IMR-90 (cell line): ENCODE results near the gene UMODL1. TPM values are rescaled to one million over a fixed set of nuclear protein-coding genes. Genes with fewer than 3 reads are reported as not detected.

ENCODE experiments used
- ATAC-seq: fragments of 200-7000 bp; cut with Tn5 transposase; 2 replicates; pipeline ENCODE4 v1.9.1; 2020; ENCODE audit warnings: low read depth, mild to moderate bottlenecking, moderate library complexity
- BruUV-seq: library from RNA; stranded (reverse); fragments of 400-500 nt; replicated peaks from 2 replicates; lab custom pipeline; 2021; lab: Mats Ljungman, UMichigan
- CTCF ChIA-PET: fragments of 300-600 bp; formaldehyde crosslinking; extraction: SDS; loops from one replicate; lab custom pipeline; 2021; ENCODE audit warnings: antibody characterized with exemption; lab: Yijun Ruan, JAX
- POLR2A ChIA-PET: fragments of 300-600 bp; sonication (Branson Sonifier 250); formaldehyde crosslinking; loops from one replicate; lab custom pipeline; 2022; ENCODE audit warnings: antibody characterized with exemption; ENCODE audit not compliant: unreplicated experiment; lab: Charles Lee
- DNase-seq: peaks from one replicate; pipeline ENCODE4 v3.0.0; 2013
- H2AFZ ChIP-seq: replicated peaks from 2 replicates; pipeline ENCODE3; 2013; ENCODE audit warnings: low read length, mild to moderate bottlenecking; ENCODE audit not compliant: poor library complexity
- H2AK5ac ChIP-seq: 2 replicates; pipeline ENCODE4 v1.6.1; 2013; ENCODE audit warnings: low read depth, low read length, inconsistent platforms
- H2AK9ac ChIP-seq: replicated peaks from 2 replicates; pipeline ENCODE3; 2013; ENCODE audit warnings: mild to moderate bottlenecking, low read depth, low read length, moderate library complexity; ENCODE audit not compliant: poor library complexity
- H2BK120ac ChIP-seq: 2 replicates; pipeline ENCODE4 v1.6.1; 2013; ENCODE audit warnings: low read depth, low read length, inconsistent platforms
- H2BK15ac ChIP-seq: 3 replicates; pipeline ENCODE4 v1.6.1; 2013; ENCODE audit warnings: low read depth, low read length, inconsistent platforms
- H2BK20ac ChIP-seq: 2 replicates; pipeline ENCODE4 v1.6.1; 2013; ENCODE audit warnings: low read depth, mild to moderate bottlenecking, inconsistent platforms, low read length, moderate library complexity
- H2BK5ac ChIP-seq: 2 replicates; pipeline ENCODE4 v1.6.1; 2013; ENCODE audit warnings: mild to moderate bottlenecking, low read depth, low read length, inconsistent platforms; ENCODE audit not compliant: poor library complexity, severe bottlenecking
- H3K14ac ChIP-seq: replicated peaks from 2 replicates; pipeline ENCODE4 v1.6.1; 2013; ENCODE audit warnings: low read depth, low read length, inconsistent platforms
- H3K18ac ChIP-seq: 2 replicates; pipeline ENCODE4 v1.6.1; 2013; ENCODE audit warnings: low read depth, low read length, control low read depth
- H3K23ac ChIP-seq: 2 replicates; pipeline ENCODE4 v1.6.1; 2013; ENCODE audit warnings: low read depth, low read length, inconsistent platforms
- H3K27ac ChIP-seq: 2 replicates; pipeline ENCODE4 v1.5.1; 2013; ENCODE audit warnings: mild to moderate bottlenecking, control low read depth, low read length; ENCODE audit not compliant: insufficient read depth
- H3K27me3 ChIP-seq: 2 replicates; pipeline ENCODE4 v1.6.1; 2013; ENCODE audit warnings: low read length; ENCODE audit not compliant: control insufficient read depth, insufficient read depth
- H3K36me3 ChIP-seq: 2 replicates; pipeline ENCODE4 v1.6.1; 2013; ENCODE audit warnings: low read length, mixed read lengths; ENCODE audit not compliant: control insufficient read depth, insufficient read depth
- H3K4ac ChIP-seq: 2 replicates; pipeline ENCODE4 v1.6.1; 2013; ENCODE audit warnings: low read depth, low read length, inconsistent platforms
- H3K4me1 ChIP-seq: 2 replicates; pipeline ENCODE4 v1.6.1; 2013; ENCODE audit warnings: low read length, mixed read lengths; ENCODE audit not compliant: control insufficient read depth, insufficient read depth
- H3K4me2 ChIP-seq: 2 replicates; pipeline ENCODE4 v1.6.1; 2013; ENCODE audit warnings: low read depth, mild to moderate bottlenecking, control low read depth, low read length, moderate library complexity
- H3K4me3 ChIP-seq: 2 replicates; pipeline ENCODE4 v1.5.1; 2013; ENCODE audit warnings: low read depth, mild to moderate bottlenecking, control low read depth, low read length, moderate library complexity; ENCODE audit not compliant: insufficient read depth
- H3K56ac ChIP-seq: 2 replicates; pipeline ENCODE4 v1.6.1; 2013; ENCODE audit warnings: low read length, inconsistent platforms; ENCODE audit not compliant: insufficient read depth; ENCODE audit errors: extremely low read depth
- H3K79me1 ChIP-seq, 2 experiments: 2 replicates each; pipeline ENCODE4 v1.6.1; 2013; ENCODE audit warnings: low read length in 2 of 2, inconsistent platforms in 1 of 2, low read depth in 1 of 2
- H3K9ac ChIP-seq: 2 replicates; pipeline ENCODE4 v1.6.1; 2013; ENCODE audit warnings: low read depth, low read length, control low read depth
- H3K9me1 ChIP-seq: 2 replicates; pipeline ENCODE4 v1.6.1; 2013; ENCODE audit warnings: low read length, inconsistent platforms; ENCODE audit not compliant: insufficient read depth
- H3K9me3 ChIP-seq: 2 replicates; pipeline ENCODE4 v1.6.1; 2013; ENCODE audit warnings: low read length; ENCODE audit not compliant: control insufficient read depth, insufficient read depth
- H4K20me1 ChIP-seq: 2 replicates; pipeline ENCODE4 v1.6.1; 2013; ENCODE audit warnings: low read length, inconsistent platforms; ENCODE audit not compliant: insufficient read depth
- H4K5ac ChIP-seq: 2 replicates; pipeline ENCODE4 v1.6.1; 2013; ENCODE audit warnings: mild to moderate bottlenecking, low read depth, low read length, control low read depth
- H4K8ac ChIP-seq, 2 experiments: 2 replicates each; pipeline ENCODE4 v1.6.1; 2013; ENCODE audit warnings: low read depth in 2 of 2, low read length in 2 of 2, control low read depth in 1 of 2, inconsistent platforms in 1 of 2
- H4K91ac ChIP-seq: 2 replicates; pipeline ENCODE4 v1.6.1; 2013; ENCODE audit warnings: low read depth, low read length, inconsistent platforms; ENCODE audit not compliant: insufficient read depth
- BHLHE40 ChIP-seq: fragments of 150-350 bp; IDR thresholded peaks from 2 replicates; pipeline ENCODE4 v1.6.1; 2016; ENCODE audit warnings: mild to moderate bottlenecking, low read depth, low read length
- CEBPB ChIP-seq: IDR thresholded peaks from 2 replicates; pipeline ENCODE4 v1.6.1; 2012; ENCODE audit warnings: low read depth, low read length, improper control_type of control experiment
- CHD1 ChIP-seq: IDR thresholded peaks from 2 replicates; pipeline ENCODE4 v1.6.1; 2012; ENCODE audit warnings: low read depth, low read length, improper control_type of control experiment
- CTCF ChIP-seq: conservative IDR thresholded peaks from 2 replicates; pipeline ENCODE4 v1.5.1; 2012; ENCODE audit warnings: mild to moderate bottlenecking, low read depth, low read length, improper control_type of control experiment
- FOS ChIP-seq: fragments of 150-350 bp; IDR thresholded peaks from 2 replicates; pipeline ENCODE4 v1.6.1; 2016; ENCODE audit warnings: low read depth, low read length
- MAZ ChIP-seq: IDR thresholded peaks from 2 replicates; pipeline ENCODE4 v1.6.1; 2012; ENCODE audit warnings: low read depth, mild to moderate bottlenecking, low read length, improper control_type of control experiment, moderate library complexity, borderline replicate concordance
- MXI1 ChIP-seq: IDR thresholded peaks from 2 replicates; pipeline ENCODE4 v1.6.1; 2012; ENCODE audit warnings: low read depth, mild to moderate bottlenecking, low read length, moderate library complexity, borderline replicate concordance
- NFE2L2 ChIP-seq: fragments of 150-350 bp; IDR thresholded peaks from 2 replicates; pipeline ENCODE4 v1.6.1; 2016; ENCODE audit warnings: low read depth, mild to moderate bottlenecking, low read length
- POLR2A ChIP-seq: IDR thresholded peaks from 2 replicates; pipeline ENCODE4 v1.6.1; 2012; ENCODE audit warnings: mild to moderate bottlenecking, low read depth, low read length
- RFX5 ChIP-seq: IDR thresholded peaks from 2 replicates; pipeline ENCODE4 v1.8.0; 2012; ENCODE audit warnings: low read depth, mild to moderate bottlenecking, low read length, moderate library complexity
- SMC3 ChIP-seq: fragments of 150-350 bp; IDR thresholded peaks from 2 replicates; pipeline ENCODE4 v1.6.1; 2016; ENCODE audit warnings: low read depth, mild to moderate bottlenecking, antibody characterized with exemption, low read length, moderate library complexity
- WGBS, 2 experiments: methylation state at CpG; one replicate each; pipeline versions ENCODE4 v1.1.5 to v1.1.7; 2013; ENCODE audit warnings: missing lambda C conversion rate in 2 of 2; ENCODE audit not compliant: insufficient read length in 1 of 2; ENCODE audit errors: extremely low coverage in 2 of 2; 5-methylcytosine and 5-hydroxymethylcytosine counted together
- dilution Hi-C: fragments of 300-500 bp; cut with HindIII; formaldehyde crosslinking; loops from one replicate; pipeline ENCODE4 v1.14.3; 2018; ENCODE audit warnings: low sequenced_read_pairs; ENCODE audit not compliant: unreplicated experiment
- in situ Hi-C: fragments of 300-500 bp; cut with MboI; formaldehyde crosslinking; loops from 3 replicates; pipeline ENCODE4 v1.14.3; 2019; ENCODE audit warnings: low sequenced_read_pairs, inconsistent platforms, mixed read lengths
- intact Hi-C: fragments of 100-400 bp; cut with micrococcal nuclease; formaldehyde crosslinking; loops from 2 replicates; pipeline ENCODE4 v1.10.0; 2022
- polyA plus RNA-seq, 3 experiments: library from polyadenylated mRNA; depleted of rRNA; stranded (reverse); fragments of >200 nt; gene quantifications; 2 replicates each; pipeline ENCODE4 v1.2.3, GENCODE V29; 2012; ENCODE audit warnings: low replicate concordance in 1 of 3
- total RNA-seq: library from RNA; depleted of rRNA; stranded (reverse); fragments of >200 nt; gene quantifications from 2 replicates; pipeline ENCODE4 v1.2.3, GENCODE V29; 2012
- TF ChIP-seq, protein P1 (sequence below): fragments of 150-350 bp; IDR thresholded peaks from 2 replicates; pipeline ENCODE4 v1.6.1; 2017; ENCODE audit warnings: mild to moderate bottlenecking, antibody characterized with exemption, low read length, low read depth
- TF ChIP-seq, protein P2 (sequence below): fragments of 150-350 bp; IDR thresholded peaks from 2 replicates; pipeline ENCODE4 v1.6.1; 2016; ENCODE audit warnings: low read depth, mild to moderate bottlenecking, low read length, moderate library complexity, borderline replicate concordance

The UMODL1 gene
- total and polyA plus RNA-seq, 2 of the 4 experiments (the other 2 are of a cell fraction) = 0.02 TPM; not detected in 1

DNA sequence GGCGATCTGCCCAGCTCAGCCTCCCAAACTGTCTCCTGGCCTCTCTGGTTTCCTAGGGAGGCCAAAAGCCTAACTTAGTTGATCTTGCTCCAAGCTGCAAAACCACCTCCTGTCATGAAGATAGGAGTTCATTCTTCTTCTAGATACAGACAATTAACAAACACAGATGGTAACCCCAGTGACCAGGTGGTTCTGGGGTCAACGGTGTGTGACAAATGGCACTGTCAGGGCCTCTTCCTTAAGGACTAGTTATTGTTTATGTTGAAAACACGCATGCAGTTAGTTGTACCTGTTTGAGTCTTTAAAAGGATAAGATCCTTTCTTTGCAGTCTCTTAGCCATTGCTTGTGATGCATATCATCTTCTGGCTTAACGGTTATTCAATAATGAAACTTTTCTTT lies 4.6 kb upstream of the UMODL1 start:
- no peak overlapping the region for H3K9ac ChIP-seq
- H2BK15ac ChIP-seq = no peak overlapping the region
- no peaks in the 10 kb centered on the region for H3K36me3 ChIP-seq
- intact Hi-C loops (no loop called here), dilution Hi-C loops (no loop called here), in situ Hi-C loops (no loop called here)
- no peak overlapping the region for H2AK9ac ChIP-seq
- no peak overlapping the region for H3K27ac ChIP-seq
- no peak overlapping the region for H4K91ac ChIP-seq
- no CpG with 5 or more reads among the region's 4 CpGs for WGBS, 2 experiments
- no peak overlapping the region for H3K56ac ChIP-seq
- H3K9me3 ChIP-seq = no peaks in the 10 kb centered on the region
- CTCF ChIA-PET = no interaction called here
- H4K5ac ChIP-seq = no peak overlapping the region
- TF ChIP-seq CHD1 (no peak), FOS (no peak), BHLHE40 (no peak), NFE2L2 (no peak), MAZ (no peak), CTCF (no peak), MXI1 (no peak), RFX5 (no peak), CEBPB (no peak), SMC3 (no peak), POLR2A (no peak)
- TF ChIP-seq, protein P1, sequence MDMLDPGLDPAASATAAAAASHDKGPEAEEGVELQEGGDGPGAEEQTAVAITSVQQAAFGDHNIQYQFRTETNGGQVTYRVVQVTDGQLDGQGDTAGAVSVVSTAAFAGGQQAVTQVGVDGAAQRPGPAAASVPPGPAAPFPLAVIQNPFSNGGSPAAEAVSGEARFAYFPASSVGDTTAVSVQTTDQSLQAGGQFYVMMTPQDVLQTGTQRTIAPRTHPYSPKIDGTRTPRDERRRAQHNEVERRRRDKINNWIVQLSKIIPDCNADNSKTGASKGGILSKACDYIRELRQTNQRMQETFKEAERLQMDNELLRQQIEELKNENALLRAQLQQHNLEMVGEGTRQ = no peak
- TF ChIP-seq, protein P2, sequence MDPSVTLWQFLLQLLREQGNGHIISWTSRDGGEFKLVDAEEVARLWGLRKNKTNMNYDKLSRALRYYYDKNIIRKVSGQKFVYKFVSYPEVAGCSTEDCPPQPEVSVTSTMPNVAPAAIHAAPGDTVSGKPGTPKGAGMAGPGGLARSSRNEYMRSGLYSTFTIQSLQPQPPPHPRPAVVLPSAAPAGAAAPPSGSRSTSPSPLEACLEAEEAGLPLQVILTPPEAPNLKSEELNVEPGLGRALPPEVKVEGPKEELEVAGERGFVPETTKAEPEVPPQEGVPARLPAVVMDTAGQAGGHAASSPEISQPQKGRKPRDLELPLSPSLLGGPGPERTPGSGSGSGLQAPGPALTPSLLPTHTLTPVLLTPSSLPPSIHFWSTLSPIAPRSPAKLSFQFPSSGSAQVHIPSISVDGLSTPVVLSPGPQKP = no peak
- no peak overlapping the region for H2AK5ac ChIP-seq
- no peak overlapping the region for H3K4me3 ChIP-seq
- no peak overlapping the region for H3K18ac ChIP-seq
- no peak overlapping the region for H3K23ac ChIP-seq
- H3K14ac ChIP-seq = no peak overlapping the region
- BruUV-seq = no TSS peak
- POLR2A ChIA-PET = no interaction called here
- DNase-seq = no peak
- no peaks in the 10 kb centered on the region for H3K79me1 ChIP-seq
- H3K4me2 ChIP-seq = no peak overlapping the region
- no peak overlapping the region for H3K4ac ChIP-seq
- peaks cover 17% of the 10 kb centered on the region for H3K27me3 ChIP-seq
- no peaks in the 10 kb centered on the region for H4K20me1 ChIP-seq
- no peak overlapping the region for H2AFZ ChIP-seq
- H2BK20ac ChIP-seq = no peak overlapping the region
- ATAC-seq = no peak
- no peak overlapping the region for H4K8ac ChIP-seq
- H3K9me1 ChIP-seq = 0 out of 2 replicates have a peak, but pooled peaks cover 4% of the 10 kb centered on the region
- H2BK5ac ChIP-seq = no peak overlapping the region
- no peaks in the 10 kb centered on the region for H3K4me1 ChIP-seq
- H2BK120ac ChIP-seq = no peak overlapping the region
